ENCODE measurements around the gene ZNHIT6.

GRCh38 chr1:85677656-85678055 is 30.6 kb downstream of the ZNHIT6 start:
- TF ChIP-seq EZH2 (IDR thresholded peaks at IDR 0.05; ENCODE audit: borderline replicate concordance, low read depth, low read length, severe bottlenecking) (no peak), JUN (IDR thresholded peaks at IDR 0.05; ENCODE audit: borderline replicate concordance, insufficient read depth, insufficient read length, low read depth) (no peak), POLR2A (IDR thresholded peaks at IDR 0.05; ENCODE audit: low read depth, low read length) (no peak), GATA2 (IDR thresholded peaks at IDR 0.05; ENCODE audit: insufficient read depth, insufficient read length, low read depth, low read length) (no peak), POLR2AphosphoS5 (IDR thresholded peaks at IDR 0.05; ENCODE audit: insufficient read depth, low read depth, low read length) (no peak), CTCF (IDR thresholded peaks at IDR 0.05; ENCODE audit: extremely low read depth in 1 of 2, insufficient read depth in 1 of 2, low read depth in 1 of 2, low read length in 2 of 2) (no peak), MAX (IDR thresholded peaks at IDR 0.05; ENCODE audit: insufficient read depth, insufficient read length) (no peak)
